ENCODE results near the gene PEX11G. TPM values are rescaled to one million over a fixed set of nuclear protein-coding genes. Genes with fewer than 3 reads are reported as not detected.

PEX11G gene
- total RNA-seq, 2 donors from 2014 or later = 0.66 TPM; not detected in 1

DNA sequence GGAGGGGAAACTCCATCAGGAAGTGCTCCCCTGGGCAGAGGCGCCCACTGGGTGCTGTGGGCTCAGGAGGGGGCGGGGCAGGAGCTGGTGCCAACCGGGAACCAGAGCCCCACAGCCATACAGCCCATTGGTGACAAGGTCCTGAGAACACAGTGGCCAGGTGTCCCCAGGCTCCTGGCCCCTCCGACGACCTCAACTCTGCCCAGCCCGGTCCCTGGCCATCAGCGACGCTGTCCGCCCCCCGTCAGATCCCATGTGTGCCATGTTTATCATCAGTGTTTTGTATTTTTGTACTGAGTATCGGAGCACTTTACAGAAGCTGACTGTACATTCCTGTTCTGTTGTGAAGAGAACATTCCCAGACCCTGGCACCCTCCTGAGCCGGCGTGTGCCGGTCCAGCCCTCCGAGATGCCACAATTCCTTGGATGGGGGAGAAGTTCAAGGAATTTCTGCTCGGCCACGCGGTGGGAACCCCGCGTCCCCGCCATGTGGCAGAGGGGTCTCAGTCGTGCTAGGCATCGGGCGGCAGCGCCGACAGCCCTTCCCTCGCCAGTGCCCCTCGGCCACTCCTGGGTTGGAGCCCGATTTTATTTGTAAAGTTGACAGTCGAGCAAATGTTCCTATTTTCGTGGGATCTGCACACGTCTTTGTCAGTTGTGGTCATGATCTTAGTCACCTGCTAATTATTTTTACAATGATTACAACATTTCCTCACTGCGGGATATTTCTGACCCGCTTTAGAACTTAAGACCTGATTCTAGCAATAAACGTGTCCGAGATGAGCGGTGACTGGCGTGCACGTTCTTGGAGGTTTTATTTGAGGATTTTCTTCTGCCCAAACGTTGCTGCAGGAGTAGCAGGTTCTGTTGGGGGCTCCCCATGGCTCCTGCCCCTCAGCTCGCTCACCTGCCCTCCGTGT is 16.9 kb downstream of the PEX11G start:
- no peak overlapping the region for H3K4me3 Mint-ChIP-seq
- no peak for ATAC-seq (replicated peaks)
- no peaks in the 10 kb centered on the region for H3K27me3 Mint-ChIP-seq
- H3K36me3 Mint-ChIP-seq (ENCODE audit: low read depth) = peaks cover 51% of the 10 kb centered on the region
- no peaks in the 10 kb centered on the region for H3K9me3 Mint-ChIP-seq
- no peaks in the 10 kb centered on the region for H3K4me1 Mint-ChIP-seq
- H3K27ac Mint-ChIP-seq = peak overlapping the region; percentile 62

DNA sequence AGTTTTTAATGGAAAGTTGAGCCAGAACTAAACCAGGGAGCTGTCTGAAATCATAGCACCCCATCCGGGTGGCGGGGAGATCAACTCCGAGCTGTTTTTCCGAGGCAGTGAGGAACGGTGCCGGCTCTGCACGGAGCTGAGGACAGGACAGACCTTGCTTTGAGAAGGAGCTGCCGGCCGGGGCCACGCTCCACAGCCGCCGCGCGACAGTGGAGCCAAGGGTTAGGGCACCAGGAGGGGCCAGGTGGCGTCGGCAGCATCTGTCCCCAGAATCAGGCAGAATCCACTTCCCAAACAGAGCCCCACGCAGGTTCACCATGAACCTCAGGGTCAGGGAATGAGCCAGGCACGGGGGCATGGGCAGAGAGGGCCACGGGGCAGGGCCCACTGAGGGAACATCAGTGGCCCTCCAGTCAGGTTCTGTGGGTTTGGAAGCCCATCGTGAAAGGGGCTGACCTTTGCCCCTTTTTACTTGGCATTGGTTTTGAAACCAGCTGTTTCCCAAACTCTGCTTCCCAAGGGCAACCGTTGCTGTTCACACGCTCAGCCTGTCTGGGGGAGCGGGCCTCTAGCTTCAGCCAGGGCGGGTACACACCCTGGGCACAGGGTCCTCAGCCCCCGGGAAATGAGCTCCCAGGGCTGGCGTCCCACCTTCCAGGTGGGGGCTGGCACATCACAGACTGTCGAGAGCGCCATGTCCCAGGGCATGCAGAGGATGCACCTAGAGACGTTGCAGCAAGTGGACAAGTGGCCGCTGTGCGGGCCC is 18.1 kb downstream of the PEX11G start:
- H3K4me1 Mint-ChIP-seq = no peaks in the 10 kb centered on the region
- H3K9me3 Mint-ChIP-seq = no peaks in the 10 kb centered on the region
- H3K36me3 Mint-ChIP-seq (ENCODE audit: low read depth) = peaks cover 54% of the 10 kb centered on the region
- H3K27ac Mint-ChIP-seq = no peak overlapping the region
- H3K27me3 Mint-ChIP-seq = no peaks in the 10 kb centered on the region
- no peak overlapping the region for H3K4me3 Mint-ChIP-seq
- no peak for ATAC-seq (replicated peaks)

DNA sequence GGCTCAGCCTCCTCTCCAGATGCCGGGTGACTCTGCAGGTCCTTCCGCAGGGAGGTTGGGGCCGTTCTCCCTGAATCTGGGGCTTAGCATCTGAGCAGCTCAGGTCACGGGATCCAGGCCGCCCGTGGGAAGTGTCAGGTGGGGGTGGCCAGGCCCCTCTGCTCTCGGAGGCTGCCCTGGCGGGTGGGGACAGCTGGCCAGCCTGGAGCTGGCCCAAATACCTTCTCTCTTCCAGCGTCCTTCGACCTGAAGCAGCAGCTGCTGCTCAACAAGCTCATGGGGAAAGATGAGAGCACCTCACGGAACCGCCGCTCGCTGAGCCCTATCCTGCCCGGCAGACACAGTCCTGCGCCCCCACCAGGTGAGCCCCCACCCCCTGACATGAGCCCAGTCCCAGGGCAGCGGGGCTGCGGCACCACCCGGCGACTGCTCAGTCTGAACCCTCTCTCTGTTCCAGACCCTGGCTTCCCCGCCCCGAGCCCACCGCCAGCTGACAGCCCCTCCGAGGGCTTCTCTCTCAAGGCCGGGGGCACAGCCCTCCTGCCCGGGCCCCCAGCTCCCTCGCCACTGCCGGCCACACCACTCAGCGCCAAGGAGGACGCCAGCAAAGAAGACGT is 19.1 kb downstream of the PEX11G start:
- Mint-ChIP-seq H3K27me3 (no peaks in the 10 kb centered on the region), H3K36me3 (ENCODE audit: low read depth) (peaks cover 59% of the 10 kb centered on the region), H3K27ac (no peak overlapping the region), H3K4me1 (no peaks in the 10 kb centered on the region), H3K4me3 (no peak overlapping the region), H3K9me3 (no peaks in the 10 kb centered on the region)
- ATAC-seq (replicated peaks) = no peak

DNA sequence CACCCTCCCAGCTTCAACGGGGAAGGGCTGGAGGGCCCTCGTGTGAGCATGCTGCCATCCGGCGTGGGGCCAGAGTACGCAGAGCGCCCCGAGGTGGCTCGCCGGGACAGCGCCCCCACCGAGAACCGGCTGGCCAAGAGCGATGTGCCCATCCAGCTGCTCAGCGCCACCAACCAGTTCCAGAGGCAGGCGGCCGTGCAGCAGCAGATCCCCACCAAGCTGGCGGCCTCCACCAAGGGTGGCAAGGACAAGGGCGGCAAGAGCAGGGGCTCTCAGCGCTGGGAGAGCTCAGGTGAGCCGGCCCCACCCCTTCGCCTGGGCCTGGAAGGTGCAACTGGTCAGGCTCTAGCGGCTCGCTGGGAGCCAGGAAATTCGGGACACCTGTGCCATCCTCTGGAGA is 20.0 kb downstream of the PEX11G start:
- Mint-ChIP-seq H3K4me3 (no peak overlapping the region), H3K9me3 (no peaks in the 10 kb centered on the region), H3K4me1 (no peaks in the 10 kb centered on the region), H3K27ac (no peak overlapping the region), H3K36me3 (ENCODE audit: low read depth) (peaks cover 68% of the 10 kb centered on the region), H3K27me3 (no peaks in the 10 kb centered on the region)
- no peak for ATAC-seq (replicated peaks)

DNA sequence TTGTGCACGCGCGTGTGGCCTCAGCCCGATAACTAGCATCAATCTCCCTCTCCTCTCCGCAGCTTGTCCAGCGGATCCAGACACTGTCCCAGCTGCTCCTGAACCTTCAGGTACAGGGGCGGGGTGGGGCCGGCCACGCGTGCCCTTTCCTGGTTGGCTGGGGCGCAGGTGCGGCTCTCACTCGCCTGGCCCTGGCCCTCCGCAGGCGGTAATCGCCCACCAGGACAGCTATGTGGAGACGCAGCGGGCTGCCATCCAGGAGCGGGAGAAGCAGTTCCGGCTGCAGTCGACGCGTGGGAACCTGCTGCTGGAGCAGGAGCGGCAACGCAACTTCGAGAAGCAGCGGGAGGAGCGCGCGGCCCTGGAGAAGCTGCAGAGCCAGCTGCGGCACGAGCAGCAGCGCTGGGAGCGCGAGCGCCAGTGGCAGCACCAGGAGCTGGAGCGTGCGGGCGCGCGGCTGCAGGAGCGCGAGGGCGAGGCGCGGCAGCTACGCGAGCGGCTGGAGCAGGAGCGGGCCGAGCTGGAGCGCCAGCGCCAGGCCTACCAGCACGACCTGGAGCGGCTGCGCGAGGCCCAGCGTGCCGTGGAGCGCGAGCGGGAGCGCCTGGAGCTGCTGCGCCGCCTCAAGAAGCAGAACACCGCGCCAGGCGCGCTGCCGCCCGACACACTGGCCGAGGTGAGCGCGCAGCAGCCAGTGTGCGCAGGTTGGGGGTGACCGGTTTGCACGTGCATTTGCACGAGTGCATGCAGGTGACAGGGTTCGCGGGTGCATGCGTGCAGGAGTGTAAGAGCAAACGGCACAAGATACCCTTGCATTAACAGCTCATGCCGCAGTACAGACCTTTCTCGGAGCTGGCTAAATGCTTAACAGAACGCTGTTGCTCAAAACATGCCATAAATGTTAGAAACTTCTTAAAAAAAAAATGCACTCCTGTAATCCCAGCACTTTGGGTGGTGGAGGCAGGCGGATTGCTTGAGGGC is 21.5 kb downstream of the PEX11G start:
- H3K4me3 Mint-ChIP-seq = no peak overlapping the region
- ATAC-seq (replicated peaks) = no peak
- no peaks in the 10 kb centered on the region for H3K9me3 Mint-ChIP-seq
- no peaks in the 10 kb centered on the region for H3K4me1 Mint-ChIP-seq
- H3K36me3 Mint-ChIP-seq (ENCODE audit: low read depth) = peaks cover 69% of the 10 kb centered on the region
- H3K27me3 Mint-ChIP-seq = no peaks in the 10 kb centered on the region
- H3K27ac Mint-ChIP-seq = no peak overlapping the region

DNA sequence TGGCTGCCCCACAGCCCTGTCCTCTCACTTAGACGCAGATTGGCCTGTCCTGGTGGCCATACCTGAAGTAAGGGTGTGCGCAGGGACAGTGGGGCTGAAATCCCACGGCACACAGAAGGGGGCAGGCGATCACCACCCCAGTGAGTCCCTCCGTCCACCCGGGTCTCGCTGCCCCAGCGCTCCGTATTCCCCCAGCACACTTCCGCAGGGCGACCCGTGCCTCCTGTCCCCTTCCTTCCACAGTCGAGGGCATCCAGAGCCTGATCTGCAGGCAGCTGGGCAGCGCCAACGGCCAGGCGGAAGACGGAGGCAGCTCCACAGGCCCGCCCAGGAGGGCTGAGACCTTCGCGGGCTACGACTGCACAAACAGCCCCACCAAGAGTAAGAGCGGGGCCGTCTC is 25.3 kb downstream of the PEX11G start:
- Mint-ChIP-seq H3K36me3 (ENCODE audit: low read depth) (peaks cover 77% of the 10 kb centered on the region), H3K27ac (no peak overlapping the region), H3K4me1 (no peaks in the 10 kb centered on the region), H3K9me3 (no peaks in the 10 kb centered on the region), H3K27me3 (no peaks in the 10 kb centered on the region), H3K4me3 (no peak overlapping the region)
- no peak for ATAC-seq (replicated peaks)

DNA sequence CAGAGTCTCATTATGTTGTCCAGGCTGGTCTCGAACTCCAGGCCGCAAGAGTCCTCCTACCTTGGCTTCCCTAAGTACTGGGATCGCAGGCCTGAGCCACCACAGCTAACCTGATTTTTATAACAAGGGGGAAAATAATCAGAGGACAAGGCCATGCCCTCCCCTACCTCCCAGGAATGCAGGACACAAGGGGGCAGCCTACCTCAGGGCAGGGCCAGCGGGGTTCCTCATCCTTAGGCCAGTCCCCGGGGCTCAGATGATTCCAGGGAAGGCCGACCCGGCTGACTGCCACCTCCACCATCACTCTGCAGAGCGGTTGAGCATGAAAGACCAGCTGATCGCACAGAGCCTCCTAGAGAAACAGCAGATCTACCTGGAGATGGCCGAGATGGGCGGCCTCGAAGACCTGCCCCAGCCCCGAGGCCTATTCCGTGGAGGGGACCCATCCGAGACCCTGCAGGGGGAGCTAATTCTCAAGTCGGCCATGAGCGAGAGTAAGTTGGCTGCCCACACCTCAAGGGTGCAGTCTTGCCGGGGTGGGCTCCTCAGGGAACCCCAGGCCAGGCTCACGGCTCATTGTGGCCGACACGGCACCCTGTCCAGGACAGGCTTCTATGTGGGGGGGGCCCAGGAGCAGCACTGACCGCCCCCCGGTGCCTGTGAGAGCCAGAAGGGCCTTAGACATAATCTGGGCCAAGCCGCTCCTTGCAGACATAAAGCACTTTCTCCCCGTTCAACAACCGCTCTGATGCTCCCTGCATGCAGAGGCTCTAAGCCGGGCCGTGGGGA is 26.8 kb downstream of the PEX11G start:
- no peaks in the 10 kb centered on the region for H3K9me3 Mint-ChIP-seq
- H3K4me3 Mint-ChIP-seq = no peak overlapping the region
- no peak for ATAC-seq (replicated peaks)
- no peaks in the 10 kb centered on the region for H3K4me1 Mint-ChIP-seq
- no peaks in the 10 kb centered on the region for H3K27me3 Mint-ChIP-seq
- no peak overlapping the region for H3K27ac Mint-ChIP-seq
- H3K36me3 Mint-ChIP-seq (ENCODE audit: low read depth) = peaks cover 83% of the 10 kb centered on the region

DNA sequence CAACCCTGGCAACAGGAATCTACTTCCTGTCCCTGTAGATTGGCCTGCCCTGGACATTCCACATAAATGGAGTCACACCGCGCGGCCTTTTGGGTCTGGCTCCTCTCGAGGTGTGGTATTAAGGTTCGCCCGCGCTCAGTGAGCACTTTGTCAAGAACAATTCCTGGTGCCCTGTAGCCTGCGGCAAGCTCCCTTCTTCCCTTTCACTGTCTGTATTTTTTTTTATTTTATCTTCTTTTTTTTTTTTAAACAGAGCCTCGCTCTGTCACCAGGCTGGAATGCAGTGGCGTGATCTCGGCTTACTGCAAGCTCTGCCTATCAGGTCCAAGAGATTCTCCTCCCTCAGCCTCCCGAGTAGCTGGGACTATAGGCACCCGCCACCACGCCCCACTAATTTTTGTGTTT is 28.3 kb downstream of the PEX11G start:
- Mint-ChIP-seq H3K27ac (peak overlapping the region; percentile 50), H3K9me3 (no peaks in the 10 kb centered on the region), H3K4me3 (no peak overlapping the region), H3K4me1 (no peaks in the 10 kb centered on the region), H3K36me3 (ENCODE audit: low read depth) (peaks cover 92% of the 10 kb centered on the region), H3K27me3 (no peaks in the 10 kb centered on the region)
- ATAC-seq (replicated peaks) = no peak

DNA sequence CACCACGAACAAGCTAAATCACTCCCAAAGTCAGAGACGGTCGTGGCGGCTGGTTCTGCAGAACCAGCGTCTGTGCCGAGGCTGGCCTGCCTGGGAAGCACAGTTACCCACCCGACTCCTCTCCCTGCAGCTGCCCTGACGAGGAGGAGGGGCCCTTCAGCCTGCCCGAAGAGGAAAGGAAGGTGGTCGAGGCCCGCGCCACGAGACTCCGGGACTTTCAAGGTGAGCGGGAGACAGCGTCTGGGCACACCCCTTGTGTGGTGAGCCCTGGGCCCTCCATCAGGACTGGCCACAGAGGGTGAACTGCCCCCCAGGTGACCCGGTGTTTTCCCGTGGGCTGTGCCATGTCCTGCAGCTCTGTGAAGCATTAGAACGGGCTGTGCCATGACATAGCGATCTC is 29.1 kb downstream of the PEX11G start:
- Mint-ChIP-seq H3K27ac (peak overlapping the region; percentile 50), H3K4me3 (no peak overlapping the region), H3K27me3 (no peaks in the 10 kb centered on the region), H3K36me3 (ENCODE audit: low read depth) (peaks cover 97% of the 10 kb centered on the region), H3K4me1 (peaks cover 5% of the 10 kb centered on the region), H3K9me3 (no peaks in the 10 kb centered on the region)
- ATAC-seq (replicated peaks) = no peak

DNA sequence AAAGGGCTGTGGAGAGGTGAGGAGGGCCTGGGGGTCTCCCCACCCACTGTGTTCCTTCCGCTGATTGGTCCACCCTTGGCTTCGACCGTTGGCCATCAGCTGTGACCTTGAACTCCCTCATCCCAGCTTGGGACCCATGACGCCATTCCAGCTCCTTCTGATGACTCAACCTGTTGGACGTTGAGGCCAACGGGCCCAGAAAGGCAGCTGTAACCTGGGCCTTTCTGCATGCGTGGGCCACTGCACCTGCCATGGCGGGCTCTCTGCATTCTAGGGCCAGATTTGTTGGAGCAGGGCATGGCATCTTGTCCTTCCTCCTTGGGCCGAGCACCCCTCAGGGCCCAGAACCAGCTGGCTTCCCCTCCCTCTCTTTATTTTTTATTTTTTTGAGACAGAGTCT is 30.2 kb downstream of the PEX11G start:
- Mint-ChIP-seq H3K36me3 (ENCODE audit: low read depth) (peaks cover 97% of the 10 kb centered on the region), H3K9me3 (no peaks in the 10 kb centered on the region)
- no peak for ATAC-seq (replicated peaks)

DNA sequence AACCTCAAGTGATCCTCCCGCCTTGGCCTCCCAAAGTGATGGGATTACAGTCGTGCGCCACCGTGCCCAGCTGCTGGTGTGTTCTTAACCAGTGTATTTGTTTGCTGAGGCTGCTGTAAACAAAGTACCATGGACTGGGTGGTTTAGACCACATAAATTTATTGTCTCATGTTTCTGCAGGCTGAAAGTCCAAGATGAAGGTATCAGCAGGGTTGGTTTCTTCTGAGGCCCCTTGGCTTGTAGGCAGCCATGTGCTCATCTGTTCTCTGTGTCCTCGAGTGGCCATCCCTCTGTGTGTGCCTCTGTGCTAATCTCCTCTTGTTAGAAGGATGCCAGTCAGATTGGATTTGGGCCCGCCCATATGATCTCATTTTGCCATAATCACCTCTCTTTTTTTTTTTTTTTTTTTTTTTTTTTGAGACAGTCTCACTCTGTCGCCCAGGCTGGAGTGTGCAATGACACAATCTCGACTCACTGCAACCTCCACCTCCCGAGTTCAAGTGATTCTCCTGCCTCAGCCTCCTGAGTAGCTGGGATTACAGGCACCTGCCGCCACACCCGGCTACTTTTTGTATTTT is 31.8 kb downstream of the PEX11G start:
- Mint-ChIP-seq H3K4me3 (no peak overlapping the region), H3K4me1 (peaks cover 5% of the 10 kb centered on the region), H3K9me3 (no peaks in the 10 kb centered on the region), H3K27me3 (no peaks in the 10 kb centered on the region), H3K36me3 (ENCODE audit: low read depth) (peaks cover 93% of the 10 kb centered on the region), H3K27ac (no peak overlapping the region)
- ATAC-seq (replicated peaks) = peak; percentile 62

More for the DNA sequence above, 30.2 kb downstream of the PEX11G start:
- H3K4me1 Mint-ChIP-seq = peaks cover 5% of the 10 kb centered on the region
- no peak overlapping the region for H3K27ac Mint-ChIP-seq
- no peak overlapping the region for H3K4me3 Mint-ChIP-seq
- H3K27me3 Mint-ChIP-seq = no peaks in the 10 kb centered on the region

DNA sequence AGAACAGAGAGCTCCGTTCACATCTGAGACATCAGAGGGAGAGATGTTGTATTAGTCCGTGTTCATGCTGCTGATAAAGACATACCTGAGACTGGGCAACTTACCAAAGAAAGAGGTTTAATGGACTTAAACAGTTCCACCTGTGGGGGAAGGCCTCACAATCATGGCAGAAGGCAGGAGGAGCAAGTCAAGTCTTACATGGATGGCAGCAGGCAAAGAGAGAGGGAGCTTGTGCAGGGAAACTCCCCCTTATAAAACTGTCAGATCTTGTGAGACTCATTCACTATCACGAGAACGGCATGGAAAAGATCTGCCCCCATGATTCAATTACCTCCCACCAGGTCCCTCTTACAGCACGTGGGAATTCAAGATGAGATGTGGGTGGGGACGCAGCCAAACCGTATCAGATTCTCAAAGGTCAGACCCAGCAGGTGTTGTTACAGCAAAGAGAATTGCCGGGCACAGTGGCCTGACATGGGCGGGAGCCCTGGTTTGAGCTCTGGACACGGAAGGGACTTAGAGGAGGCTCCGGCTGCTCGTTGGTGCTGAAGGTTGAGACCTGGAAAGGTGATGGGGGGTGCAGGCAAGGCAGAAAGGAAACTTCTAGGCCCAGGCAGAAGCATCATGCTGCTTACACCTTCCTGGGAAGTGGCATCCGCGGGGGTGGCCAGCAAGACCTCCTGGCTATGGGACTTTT is 33.1 kb downstream of the PEX11G start:
- Mint-ChIP-seq H3K27me3 (no peaks in the 10 kb centered on the region), H3K9me3 (no peaks in the 10 kb centered on the region), H3K4me3 (no peak overlapping the region), H3K4me1 (peaks cover 9% of the 10 kb centered on the region), H3K36me3 (ENCODE audit: low read depth) (peaks cover 93% of the 10 kb centered on the region), H3K27ac (no peak overlapping the region)
- ATAC-seq (replicated peaks) = no peak
